HG02970 (cell line): ENCODE data around the gene PIK3CG.
"Not testable (repeated sequence)": the region's sequence is repeated elsewhere in the genome, so short reads cannot be mapped to it uniquely, and the experiment has no call there.

ENCODE experiments used
- ATAC-seq: cut with Tn5 transposase; IDR thresholded peaks from one replicate; pipeline ENCODE4 v1.9.1; 2021; ENCODE audit warnings: mild to moderate bottlenecking, moderate library complexity, moderate number of reproducible peaks; ENCODE audit not compliant: unreplicated experiment, low FRiP score

Gene PIK3CG

GRCh38 chr7:106927536-106927935 is 62.5 kb downstream of the PIK3CG start:
- no peak for ATAC-seq

- not testable (repeated sequence) for ATAC-seq
Measured at GRCh38 chr7:106929616-106930015, 64.5 kb downstream of the PIK3CG start.

- no peak for ATAC-seq
Measured at GRCh38 chr7:106936236-106936635, 71.2 kb downstream of the PIK3CG start.

GRCh38 chr7:106938122-106938521 is 73.0 kb downstream of the PIK3CG start:
- not testable (repeated sequence) for ATAC-seq

GRCh38 chr7:106938803-106939202 is 73.7 kb downstream of the PIK3CG start:
- no peak for ATAC-seq

GRCh38 chr7:106944035-106944665 is 79.1 kb downstream of the PIK3CG start:
- ATAC-seq = no peak

GRCh38 chr7:106947244-106947728 is 82.2 kb downstream of the PIK3CG start:
- ATAC-seq = no peak

- ATAC-seq = no peak
Measured at GRCh38 chr7:106952001-106952657, 87.0 kb downstream of the PIK3CG start.

- no peak for ATAC-seq
Measured at GRCh38 chr7:106952658-106953231, 87.7 kb downstream of the PIK3CG start.

GRCh38 chr7:106954840-106955239 is 89.8 kb downstream of the PIK3CG start:
- no peak for ATAC-seq

GRCh38 chr7:106955857-106956256 is 90.8 kb downstream of the PIK3CG start:
- not testable (repeated sequence) for ATAC-seq
